HepG2 (cell line): Measurements from ENCODE around the gene SLCO4A1. TPM values are rescaled to one million over a fixed set of nuclear protein-coding genes. Genes with fewer than 3 reads are reported as not detected.

Experiments
- BCLAF1 ChIP-seq: fragments of 450-650 bp; IDR thresholded peaks from 2 replicates; pipeline ENCODE4 v1.6.1; 2017; ENCODE audit warnings: mild to moderate bottlenecking
- BRCA1 ChIP-seq: sonication (generic); formaldehyde crosslinking; IDR thresholded peaks from 2 replicates; pipeline ENCODE4 v1.4.0; 2020; ENCODE audit warnings: missing genetic modification reagents
- E2F5 ChIP-seq: sonication (generic); formaldehyde crosslinking; conservative IDR thresholded peaks from 2 replicates; pipeline ENCODE4 v1.4.0; 2020; ENCODE audit warnings: missing genetic modification reagents
- KMT2B ChIP-seq: IDR thresholded peaks from 2 replicates; pipeline ENCODE4 v1.6.1; 2016; ENCODE audit warnings: missing genetic modification reagents, missing compliant biosample characterization
- RFXAP ChIP-seq: sonication (generic); formaldehyde crosslinking; IDR thresholded peaks from 2 replicates; pipeline ENCODE4 v1.4.0; 2020; ENCODE audit warnings: missing genetic modification reagents, borderline replicate concordance
- SIX1 ChIP-seq: sonication (generic); formaldehyde crosslinking; IDR thresholded peaks from 2 replicates; pipeline ENCODE4 v1.4.0; 2020; ENCODE audit warnings: missing genetic modification reagents, borderline replicate concordance
- ZBTB34 ChIP-seq: sonication (generic); formaldehyde crosslinking; IDR thresholded peaks from 2 replicates; pipeline ENCODE4 v1.8.0; 2022; ENCODE audit warnings: mild to moderate bottlenecking, missing genetic modification reagents
- ZNF224 ChIP-seq: sonication (generic); formaldehyde crosslinking; IDR thresholded peaks from 2 replicates; pipeline ENCODE4 v1.5.0; 2020; ENCODE audit warnings: mild to moderate bottlenecking, missing genetic modification reagents
- ZNF687 ChIP-seq: sonication (generic); formaldehyde crosslinking; IDR thresholded peaks from 2 replicates; pipeline ENCODE4 v1.5.1; 2020; ENCODE audit warnings: mild to moderate bottlenecking, missing genetic modification reagents, moderate library complexity
- polyA plus RNA-seq, 8 experiments: library from polyadenylated mRNA; depleted of rRNA in 3 of 8; stranded (reverse) in 7 of 8; unstranded in 1 of 8; fragments of >200 nt; fragmentation: Illumina TruSeq in 4 of 8; extraction: Trizol in 4 of 8; gene quantifications; 2 replicates each; pipeline versions ENCODE4 v1.2.1 to v1.2.3, GENCODE V29; 2011 to 2016; ENCODE audit warnings: low read depth in 4 of 8, missing spikeins in 1 of 8, mixed read lengths in 1 of 8; ENCODE audit not compliant: insufficient read depth in 1 of 8
- total RNA-seq, 5 experiments: library from RNA; depleted of rRNA; stranded (reverse); fragments of >200 nt; fragmentation: Illumina TruSeq; extraction: Trizol; gene quantifications; 2 replicates each; pipeline ENCODE4 v1.2.3, GENCODE V29; 2016; ENCODE audit warnings: low read depth in 1 of 5

Gene SLCO4A1
- total and polyA plus RNA-seq, 2 of the 13 experiments (the other 11 are each of a cell fraction or from before 2014, with no cell fraction given), result 55.5 to 112 TPM

GRCh38 chr20:62624719-62625453 lies 17.4 kb upstream of the SLCO4A1 start (continued):
- TF ChIP-seq BCLAF1 (no peak), ZBTB34 (CRISPR knock-in tag) (no peak), KMT2B (CRISPR knock-in tag) (no peak), BRCA1 (CRISPR knock-in tag) (no peak), RFXAP (CRISPR knock-in tag) (no peak), ZNF224 (CRISPR knock-in tag) (no peak), SIX1 (no peak), ZNF687 (CRISPR knock-in tag) (no peak), E2F5 (CRISPR knock-in tag) (no peak)
